HEK293T (cell line): Measurements from ENCODE around the gene LRGUK.

Experiments used
- CTCF ChIA-PET: fragments of 350-600 bp; formaldehyde crosslinking; extraction: SDS; loops from one replicate; lab custom pipeline; 2021; ENCODE audit warnings: antibody characterized with exemption, inconsistent platforms; lab: Yijun Ruan, JAX
- POLR2A ChIA-PET: fragments of 350-600 bp; formaldehyde crosslinking; extraction: SDS; loops from one replicate; lab custom pipeline; 2020; ENCODE audit warnings: antibody characterized with exemption, inconsistent platforms; lab: Yijun Ruan, JAX
- DNase-seq: peaks from one replicate; pipeline ENCODE4 v3.0.0; 2012; ENCODE audit warnings: mixed read lengths; ENCODE audit errors: extremely low spot score
- ARNT ChIP-seq: fragments of 450-650 bp; IDR thresholded peaks from 2 replicates; pipeline ENCODE4 v1.6.1; 2017; ENCODE audit warnings: mild to moderate bottlenecking
- BHLHE40 ChIP-seq: fragments of 450-650 bp; IDR thresholded peaks from 2 replicates; pipeline ENCODE4 v1.6.1; 2016; ENCODE audit warnings: mild to moderate bottlenecking, moderate library complexity, borderline replicate concordance
- CTBP1 ChIP-seq: fragments of 450-650 bp; IDR thresholded peaks from 2 replicates; pipeline ENCODE4 v1.6.1; 2016; ENCODE audit warnings: borderline replicate concordance
- ELF4 ChIP-seq: fragments of 450-650 bp; IDR thresholded peaks from 2 replicates; pipeline ENCODE4 v1.6.1; 2017; ENCODE audit warnings: antibody characterized with exemption
- FOXA1 ChIP-seq: fragments of 450-650 bp; IDR thresholded peaks from 2 replicates; pipeline ENCODE4 v1.6.1; 2016; ENCODE audit warnings: mild to moderate bottlenecking
- FOXK2 ChIP-seq: fragments of 450-650 bp; IDR thresholded peaks from 2 replicates; pipeline ENCODE4 v1.6.1; 2016; ENCODE audit warnings: mild to moderate bottlenecking
- FOXM1 ChIP-seq: fragments of 450-650 bp; IDR thresholded peaks from 2 replicates; pipeline ENCODE4 v1.6.1; 2017; ENCODE audit warnings: mild to moderate bottlenecking, borderline replicate concordance
- HDGF ChIP-seq: fragments of 450-650 bp; IDR thresholded peaks from 2 replicates; pipeline ENCODE4 v1.6.1; 2017; ENCODE audit warnings: antibody characterized with exemption, borderline replicate concordance
- L3MBTL2 ChIP-seq: fragments of 450-650 bp; conservative IDR thresholded peaks from 2 replicates; pipeline ENCODE4 v1.6.1; 2016; ENCODE audit warnings: mild to moderate bottlenecking
- LEF1 ChIP-seq: fragments of 450-650 bp; IDR thresholded peaks from 2 replicates; pipeline ENCODE4 v1.6.1; 2017; ENCODE audit warnings: mild to moderate bottlenecking, borderline replicate concordance
- NFRKB ChIP-seq: fragments of 450-650 bp; IDR thresholded peaks from 2 replicates; pipeline ENCODE4 v1.6.1; 2016; ENCODE audit warnings: mild to moderate bottlenecking, moderate library complexity
- PKNOX1 ChIP-seq: fragments of 450-650 bp; IDR thresholded peaks from 2 replicates; pipeline ENCODE4 v1.6.1; 2016
- SP1 ChIP-seq: fragments of 450-650 bp; IDR thresholded peaks from 2 replicates; pipeline ENCODE4 v1.6.1; 2017
- SUZ12 ChIP-seq: fragments of 450-650 bp; IDR thresholded peaks from 2 replicates; pipeline ENCODE4 v1.6.1; 2016; ENCODE audit warnings: mild to moderate bottlenecking
- TARDBP ChIP-seq: fragments of 450-650 bp; IDR thresholded peaks from 2 replicates; pipeline ENCODE4 v1.6.1; 2016
- ZNF384 ChIP-seq: fragments of 450-650 bp; IDR thresholded peaks from 2 replicates; pipeline ENCODE4 v1.6.1; 2016

Gene LRGUK

GRCh38 chr7:134197345-134197744, 70.2 kb downstream of the LRGUK start:
- ChIA-PET POLR2A (no interaction called here), CTCF (interaction anchor here (1.0 kb wide), 1 partner anchor 8 kb away, joined by 3 read pairs; no protein-coding TSS in a partner anchor)
- no peak for DNase-seq
- TF ChIP-seq HDGF (no peak), SUZ12 (no peak), ELF4 (no peak), NFRKB (no peak), ARNT (no peak), FOXM1 (no peak), CTBP1 (no peak), TARDBP (no peak), BHLHE40 (no peak), FOXK2 (no peak), SP1 (no peak), LEF1 (no peak), PKNOX1 (no peak), L3MBTL2 (no peak), ZNF384 (no peak), FOXA1 (no peak)

DNA sequence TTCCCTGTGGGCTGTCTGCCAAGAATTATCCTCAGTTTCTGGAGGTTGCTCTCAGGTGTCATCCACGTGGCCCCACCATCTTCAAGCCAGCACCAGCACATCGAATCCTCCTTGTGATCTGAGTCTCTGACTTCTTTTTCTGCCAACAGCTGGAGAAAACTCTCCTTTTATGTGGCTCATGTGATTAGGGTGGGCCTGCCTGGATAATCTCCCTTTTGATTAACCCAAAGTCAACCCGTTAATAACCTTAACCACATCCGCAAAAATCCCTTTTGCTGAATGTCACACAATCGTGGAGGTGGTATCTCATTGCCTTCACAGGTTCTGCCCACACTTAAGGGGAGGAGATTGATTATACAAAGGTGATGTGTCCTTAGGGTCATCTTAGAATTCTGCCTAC, 73.8 kb downstream of the LRGUK start:
- ChIA-PET POLR2A (no interaction called here), CTCF (no interaction called here)
- TF ChIP-seq BHLHE40: no peak
- no peak for TF ChIP-seq FOXA1
- TF ChIP-seq HDGF: no peak
- no peak for TF ChIP-seq FOXK2
- TF ChIP-seq ARNT: no peak
- no peak for TF ChIP-seq SUZ12
- no peak for DNase-seq

DNA sequence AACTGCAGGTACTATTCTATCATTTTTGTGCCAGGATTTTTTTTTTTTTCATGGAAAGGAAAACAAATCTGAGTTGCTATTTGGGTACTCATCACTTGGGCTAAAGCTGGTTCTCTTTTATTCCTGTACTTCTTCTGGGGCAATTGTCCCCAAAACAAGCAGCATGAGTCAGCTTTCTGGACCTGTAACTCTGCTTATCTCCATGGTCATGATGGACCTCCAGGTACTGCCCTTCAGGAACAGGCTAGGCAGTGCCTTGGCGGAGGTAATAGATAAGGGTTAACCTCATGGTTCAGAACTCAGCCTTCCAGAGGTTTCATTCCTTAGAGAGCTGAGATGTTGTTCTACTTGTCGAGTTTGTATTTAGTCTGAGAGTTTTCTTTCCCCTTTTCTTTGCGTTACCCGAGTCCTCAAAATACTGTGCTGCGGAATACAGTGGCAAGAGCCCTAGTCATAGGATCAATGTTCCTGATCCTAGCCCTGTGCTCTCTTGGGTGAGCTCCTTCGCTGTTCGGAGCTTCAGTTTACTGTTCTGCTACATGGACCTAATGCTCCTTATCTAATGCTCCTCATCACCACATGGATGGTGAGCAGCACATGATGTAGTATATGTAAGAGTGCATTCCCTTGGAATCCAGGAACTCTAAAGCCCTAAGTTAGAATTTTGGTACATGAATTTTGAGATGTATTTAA, 74.6 kb downstream of the LRGUK start:
- ChIA-PET CTCF (no interaction called here), POLR2A (no interaction called here)
- DNase-seq: no peak
- TF ChIP-seq PKNOX1 (no peak), SP1 (no peak), TARDBP (no peak), NFRKB (no peak), L3MBTL2 (no peak), ZNF384 (no peak), HDGF (no peak), SUZ12 (no peak), LEF1 (no peak), CTBP1 (no peak), ARNT (no peak), FOXA1 (no peak), BHLHE40 (no peak), FOXM1 (no peak), FOXK2 (no peak), ELF4 (no peak)

DNA sequence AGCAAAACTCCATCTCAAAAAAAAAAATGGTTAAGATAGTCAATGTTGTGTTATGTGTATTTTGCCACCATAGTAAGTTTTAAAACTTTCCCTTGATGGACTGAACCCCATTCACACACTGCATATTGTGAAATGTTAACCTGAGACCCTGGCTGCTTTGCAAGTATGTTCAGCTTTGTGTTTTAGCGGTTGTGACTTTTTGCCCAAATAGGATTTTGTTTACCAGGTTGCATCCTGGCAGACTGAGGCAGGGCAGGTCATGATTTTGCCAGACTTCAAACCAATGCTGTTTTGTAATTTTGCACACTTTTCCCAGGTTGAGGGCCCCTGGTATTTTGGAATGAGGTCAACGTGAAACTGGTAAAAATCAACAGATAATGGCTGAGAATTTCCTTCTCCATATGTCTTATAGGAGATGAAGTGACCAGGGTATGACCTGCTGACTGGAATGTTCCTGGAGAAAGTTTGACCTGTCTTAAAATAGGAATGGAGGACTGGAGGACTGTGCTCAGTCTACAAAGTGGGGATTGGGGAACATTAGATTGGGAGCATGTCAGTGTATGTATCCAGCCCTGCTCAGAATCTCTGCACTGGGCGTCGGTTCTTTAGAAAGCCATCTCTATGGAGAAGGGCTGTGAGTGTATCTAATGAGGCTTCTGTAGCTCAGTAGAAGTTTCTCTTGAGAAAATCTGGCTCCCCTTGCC, 76.2 kb downstream of the LRGUK start:
- POLR2A ChIA-PET: no interaction called here
- CTCF ChIA-PET: no interaction called here
- TF ChIP-seq FOXM1 (no peak), L3MBTL2 (no peak), PKNOX1 (no peak), LEF1 (no peak), FOXK2 (no peak), ARNT (no peak), BHLHE40 (no peak), SP1 (no peak), FOXA1 (no peak), CTBP1 (no peak), TARDBP (no peak), NFRKB (no peak), ZNF384 (no peak), ELF4 (no peak), HDGF (no peak), SUZ12 (no peak)
- no peak for DNase-seq

DNA sequence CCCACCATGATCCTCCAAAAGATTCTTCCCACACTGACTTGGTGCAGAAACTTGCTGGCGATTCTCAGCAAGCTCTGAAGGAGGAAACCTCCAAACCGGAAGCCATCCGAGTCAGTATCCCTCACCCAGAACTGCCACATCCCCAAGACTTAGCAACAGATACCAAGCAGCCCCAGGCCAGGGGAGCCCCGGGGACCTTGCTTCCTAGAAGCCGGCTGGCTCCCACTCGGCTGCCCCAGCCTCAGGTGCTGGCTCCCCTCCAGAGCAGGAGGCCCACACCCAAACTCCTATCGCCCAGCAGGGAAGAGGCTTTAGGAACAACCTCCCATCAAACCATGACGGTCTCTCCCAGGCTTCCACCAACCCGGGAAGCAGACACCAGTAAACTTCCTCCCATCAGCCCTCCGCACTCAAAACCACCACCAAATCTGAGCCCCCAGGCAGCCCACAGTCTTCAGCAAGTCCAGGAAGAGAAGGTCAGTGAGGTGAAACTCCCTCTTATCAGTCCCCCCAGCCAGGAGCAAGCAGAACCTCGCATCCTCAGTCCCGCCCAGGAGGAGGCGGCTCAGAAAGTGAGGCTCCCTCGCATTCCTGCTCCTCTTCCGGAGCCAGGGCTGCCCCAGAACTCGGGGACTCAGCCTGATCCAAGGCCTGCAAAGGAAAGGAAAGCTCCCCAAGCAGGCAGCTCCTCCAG, 82.3 kb downstream of the LRGUK start:
- POLR2A ChIA-PET: no interaction called here
- CTCF ChIA-PET: interaction anchor here (0.7 kb wide), 1 partner anchor 399 kb away, joined by 3 read pairs; no protein-coding TSS in a partner anchor
- TF ChIP-seq SUZ12: no peak
- no peak for DNase-seq
